H9 (cell line): ENCODE data around the gene ODAD4. TPM values are rescaled to one million over a fixed set of nuclear protein-coding genes. Genes with fewer than 3 reads are reported as not detected.

Experiments used
- DNase-seq: peaks from one replicate; pipeline ENCODE4 v3.0.0-alpha.2; 2017
- H2AFZ ChIP-seq: one replicate; pipeline ENCODE4 v1.6.1; 2013; ENCODE audit warnings: mild to moderate bottlenecking, low read length, control low read depth, moderate library complexity
- H2AK5ac ChIP-seq: 2 replicates; pipeline ENCODE4 v1.6.1; 2013; ENCODE audit warnings: low read length, control low read depth, mixed read lengths; ENCODE audit not compliant: insufficient read length
- H2BK120ac ChIP-seq: one replicate; pipeline ENCODE4 v1.6.1; 2013; ENCODE audit warnings: low read depth, mild to moderate bottlenecking, low read length, control low read depth, inconsistent platforms; ENCODE audit not compliant: poor library complexity, severe bottlenecking
- H2BK12ac ChIP-seq: 2 replicates; pipeline ENCODE4 v1.6.1; 2013; ENCODE audit warnings: low read length, control low read depth, mixed read lengths, low read depth; ENCODE audit not compliant: insufficient read length
- H2BK15ac ChIP-seq: 2 replicates; pipeline ENCODE4 v1.6.1; 2013; ENCODE audit warnings: low read depth, low read length, control low read depth
- H2BK20ac ChIP-seq: one replicate; pipeline ENCODE4 v1.6.1; 2013; ENCODE audit warnings: low read depth, mild to moderate bottlenecking, low read length, control low read depth, inconsistent platforms; ENCODE audit not compliant: poor library complexity, severe bottlenecking
- H2BK5ac ChIP-seq: 2 replicates; pipeline ENCODE4 v1.6.1; 2013; ENCODE audit warnings: low read length, control low read depth, mixed read lengths; ENCODE audit not compliant: insufficient read length
- H3K14ac ChIP-seq: 2 replicates; pipeline ENCODE4 v1.6.1; 2013; ENCODE audit warnings: low read length, control low read depth; ENCODE audit not compliant: insufficient read depth
- H3K18ac ChIP-seq: 2 replicates; pipeline ENCODE4 v1.6.1; 2013; ENCODE audit warnings: low read depth, mild to moderate bottlenecking, mixed read lengths, low read length, control low read depth; ENCODE audit not compliant: insufficient read length
- H3K23ac ChIP-seq: 2 replicates; pipeline ENCODE4 v1.6.1; 2013; ENCODE audit warnings: low read length, control low read depth, mixed read lengths, low read depth; ENCODE audit not compliant: insufficient read length
- H3K23me2 ChIP-seq: 2 replicates; pipeline ENCODE4 v1.6.1; 2013; ENCODE audit warnings: low read depth, mild to moderate bottlenecking, mixed read lengths, low read length, control low read depth; ENCODE audit not compliant: insufficient read length, poor library complexity, severe bottlenecking
- H3K27ac ChIP-seq: 2 replicates; pipeline ENCODE4 v1.5.1; 2013; ENCODE audit warnings: low read length, control low read depth, mixed read lengths, low read depth; ENCODE audit not compliant: insufficient read length
- H3K27me3 ChIP-seq: 2 replicates; pipeline ENCODE4 v1.6.1; 2013; ENCODE audit warnings: low read length, control low read depth, inconsistent platforms; ENCODE audit not compliant: insufficient read depth
- H3K4ac ChIP-seq: 2 replicates; pipeline ENCODE4 v1.6.1; 2013; ENCODE audit warnings: low read depth, mild to moderate bottlenecking, control low read depth, inconsistent platforms, low read length, moderate library complexity
- H3K4me1 ChIP-seq: 2 replicates; pipeline ENCODE4 v1.6.1; 2013; ENCODE audit warnings: low read length, control low read depth, inconsistent platforms; ENCODE audit not compliant: insufficient read depth
- H3K4me2 ChIP-seq: 2 replicates; pipeline ENCODE4 v1.6.1; 2013; ENCODE audit warnings: low read length, control low read depth, mixed read lengths; ENCODE audit not compliant: insufficient read length, insufficient read depth
- H3K56ac ChIP-seq: 2 replicates; pipeline ENCODE4 v1.6.1; 2013; ENCODE audit warnings: low read depth, mild to moderate bottlenecking, mixed read lengths, low read length, control low read depth; ENCODE audit not compliant: insufficient read length
- H3K79me1 ChIP-seq: 2 replicates; pipeline ENCODE4 v1.6.1; 2013; ENCODE audit warnings: low read depth, mild to moderate bottlenecking, moderate library complexity, low read length, control low read depth, inconsistent platforms; ENCODE audit not compliant: insufficient read depth, poor library complexity, severe bottlenecking
- H3K79me2 ChIP-seq: 2 replicates; pipeline ENCODE4 v1.6.1; 2013; ENCODE audit warnings: low read length, control low read depth, inconsistent platforms; ENCODE audit not compliant: insufficient read depth
- H3K9ac ChIP-seq: 2 replicates; pipeline ENCODE4 v1.6.1; 2013; ENCODE audit warnings: low read length, control low read depth, mixed read lengths; ENCODE audit not compliant: insufficient read length; ENCODE audit errors: extremely low read depth
- H3K9me3 ChIP-seq: one replicate; pipeline ENCODE4 v1.6.1; 2013; ENCODE audit warnings: low read depth, low read length, inconsistent platforms; ENCODE audit not compliant: control insufficient read depth
- H3T11ph ChIP-seq: one replicate; pipeline ENCODE4 v1.6.1; 2013; ENCODE audit warnings: mild to moderate bottlenecking, low read length, control low read depth, inconsistent platforms
- H4K20me1 ChIP-seq: one replicate; pipeline ENCODE4 v1.6.1; 2013; ENCODE audit not compliant: control insufficient read depth, insufficient read length, insufficient read depth
- H4K5ac ChIP-seq: 2 replicates; pipeline ENCODE4 v1.6.1; 2013; ENCODE audit warnings: low read depth, mild to moderate bottlenecking, mixed read lengths, low read length, control low read depth; ENCODE audit not compliant: insufficient read length
- H4K8ac ChIP-seq: replicated peaks from 2 replicates; pipeline ENCODE4 v1.6.1; 2013; ENCODE audit warnings: low read length, control low read depth, mixed read lengths, low read depth; ENCODE audit not compliant: insufficient read length
- H4K91ac ChIP-seq: 2 replicates; pipeline ENCODE4 v1.6.1; 2013; ENCODE audit warnings: low read depth, mild to moderate bottlenecking, moderate library complexity, mixed read lengths, low read length, control low read depth; ENCODE audit not compliant: insufficient read length
- H3K27ac Mint-ChIP-seq, 3 experiments: 2 replicates in 2 of 3; 3 replicates in 1 of 3; pipeline ENCODE4 v1.8.0; 2020 to 2021; ENCODE audit warnings: mixed read lengths in 3 of 3, mild to moderate bottlenecking in 1 of 3, moderate library complexity in 1 of 3
- H3K27me3 Mint-ChIP-seq: 2 replicates; pipeline ENCODE4 v1.8.0; 2021; ENCODE audit warnings: low read depth, mild to moderate bottlenecking, moderate library complexity, mixed read lengths
- H3K36me3 Mint-ChIP-seq, 3 experiments: 2 replicates in 2 of 3; 3 replicates in 1 of 3; pipeline ENCODE4 v1.8.0; 2020 to 2021; ENCODE audit warnings: low read depth in 3 of 3, mixed read lengths in 3 of 3; ENCODE audit not compliant: insufficient read depth in 1 of 3
- H3K4me1 Mint-ChIP-seq, 2 experiments: 2 replicates each; pipeline ENCODE4 v1.8.0; 2020; ENCODE audit warnings: mixed read lengths in 2 of 2
- H3K4me3 Mint-ChIP-seq, 2 experiments: 2 replicates in 1 of 2; 3 replicates in 1 of 2; pipeline ENCODE4 v1.8.0; 2020 to 2021; ENCODE audit warnings: mild to moderate bottlenecking in 2 of 2, mixed read lengths in 2 of 2, moderate library complexity in 1 of 2
- H3K9me3 Mint-ChIP-seq, 2 experiments: 2 replicates in 1 of 2; 3 replicates in 1 of 2; pipeline ENCODE4 v1.8.0; 2020; ENCODE audit warnings: mild to moderate bottlenecking in 2 of 2, mixed read lengths in 2 of 2, moderate library complexity in 1 of 2
- CTCF ChIP-seq: fragments of 200-600 bp; sonication (generic); conservative IDR thresholded peaks from 3 replicates; pipeline ENCODE4 v1.8.0; 2021; ENCODE audit warnings: antibody characterized with exemption, mild to moderate bottlenecking
- WGBS: extraction: QIAGEN DNeasy Blood & Tissue Kit; methylation state at CpG from one replicate; pipeline ENCODE4 v1.1.7; 2013; ENCODE audit warnings: missing lambda C conversion rate, low lambda C conversion rate, mixed read lengths; ENCODE audit not compliant: insufficient read length; ENCODE audit errors: extremely low coverage; 5-methylcytosine and 5-hydroxymethylcytosine counted together
- total RNA-seq: library from RNA; stranded (reverse); gene quantifications from 2 replicates; pipeline ENCODE4 v1.2.1, GENCODE V29; 2021

ODAD4 gene
- total RNA-seq, 1 experiment from 2014 or later, result 2.1 TPM

- no peak overlapping the region for H2AK5ac ChIP-seq
- no peaks in the 10 kb centered on the region; the same call in 1 of the 2 replicates for H3K4me1 ChIP-seq
- WGBS, result no CpG with 5 or more reads among the region's 6 CpGs
- no peak overlapping the region for H2BK5ac ChIP-seq
- H3K9ac ChIP-seq, result no peak overlapping the region
- DNase-seq, result no peak
- Mint-ChIP-seq H3K4me3 (no peak overlapping the region), H3K27me3 (no peaks in the 10 kb centered on the region), H3K27ac (peak overlapping the region; percentile 37 to 89 (median 42); a peak in 5 of 7 replicates), H3K4me1 (peaks cover 34 to 41% of the 10 kb centered on the region in 2 experiments), H3K9me3 (no peaks in the 10 kb centered on the region), H3K36me3 (peaks cover 47 to 59% (median 53%) of the 10 kb centered on the region in 3 experiments; a peak in 6 of 7 replicates)
- peaks cover 53% of the 10 kb centered on the region for H3K79me2 ChIP-seq
- H4K20me1 ChIP-seq, result peaks cover 11% of the 10 kb centered on the region
- H3K27ac ChIP-seq, result no peak overlapping the region
- H3K23me2 ChIP-seq, result peaks cover 6% of the 10 kb centered on the region
- no peak overlapping the region for H3K18ac ChIP-seq
- no peak overlapping the region for H3K4me2 ChIP-seq
- no peaks in the 10 kb centered on the region for H3K9me3 ChIP-seq
- no peak overlapping the region for H3K14ac ChIP-seq
- no peak overlapping the region for H2BK12ac ChIP-seq
- H2BK20ac ChIP-seq, result no peak overlapping the region
- H3K27me3 ChIP-seq, result no peaks in the 10 kb centered on the region
- H3K4ac ChIP-seq, result no peak overlapping the region
- H4K91ac ChIP-seq, result no peak overlapping the region
- no peak overlapping the region for H4K8ac ChIP-seq
- no peak for TF ChIP-seq CTCF
- no peak overlapping the region for H4K5ac ChIP-seq
- peaks cover 13% of the 10 kb centered on the region for H3K79me1 ChIP-seq
- no peak overlapping the region for H2BK15ac ChIP-seq
- H3K23ac ChIP-seq, result no peak overlapping the region
- no peak overlapping the region for H3K56ac ChIP-seq
- H3T11ph ChIP-seq, result no peak overlapping the region
- H2AFZ ChIP-seq, result no peak overlapping the region
- H2BK120ac ChIP-seq, result no peak overlapping the region
Observed at GRCh38 chr17:41914358-41914766, 16.1 kb upstream of the ODAD4 start.
